Ovary (tissue), 3 donors: ENCODE data around the gene SCG5.

ENCODE experiments used
- EP300 ChIP-seq: sonication (generic); formaldehyde crosslinking; IDR thresholded peaks from one replicate; pipeline ENCODE4 v1.6.1; 2017; ENCODE audit warnings: antibody characterized with exemption
- POLR2A ChIP-seq: fragments of 450-650 bp; IDR thresholded peaks from one replicate; pipeline ENCODE4 v1.6.1; 2017; ENCODE audit warnings: antibody characterized with exemption, mild to moderate bottlenecking, moderate library complexity
- TF ChIP-seq, protein P1 (sequence below), 3 donors: fragments of 450-650 bp in 2 of 3; fragments of 200-600 bp in 1 of 3; IDR thresholded peaks; one replicate each; pipeline versions ENCODE4 v1.5.1 to v1.8.0; 2016 to 2022; ENCODE audit warnings: antibody characterized with exemption in 3 of 3, mild to moderate bottlenecking in 1 of 3
- donor health status: DM: no; HTN: no; CAD: no.

DNA sequence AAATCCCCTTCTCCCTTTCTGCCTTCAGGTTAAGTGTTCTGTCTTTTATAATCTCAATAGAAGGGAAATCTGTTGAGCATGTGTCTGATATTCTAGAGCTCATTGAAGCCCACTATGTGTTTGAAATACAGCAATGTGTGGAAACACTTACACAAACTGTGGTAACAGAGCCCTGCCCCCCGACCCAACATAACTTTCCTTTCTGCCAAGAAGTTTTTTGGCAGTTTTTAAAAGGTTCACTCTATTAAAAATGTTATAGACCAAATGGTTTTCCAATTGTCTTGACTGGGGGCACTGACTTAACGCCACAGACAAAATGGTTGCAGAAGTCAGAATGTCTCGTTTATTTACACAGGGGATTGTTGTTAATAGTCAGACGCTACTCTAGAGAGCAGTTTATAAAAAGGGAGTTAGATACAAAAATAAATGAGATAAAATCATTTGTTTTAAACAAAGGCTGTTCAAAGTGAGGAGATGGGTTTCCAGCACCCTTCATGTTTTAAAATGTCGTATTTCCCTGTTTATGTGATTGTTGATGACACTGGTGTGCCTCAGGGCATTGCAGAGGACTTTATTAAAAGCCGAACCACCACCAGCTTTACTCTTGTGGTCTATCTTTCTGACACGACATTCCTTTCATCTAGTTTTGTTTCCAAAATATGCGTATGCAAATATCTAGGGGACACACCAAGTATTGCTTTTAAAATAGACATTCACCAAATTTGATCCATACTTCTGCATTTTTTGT, 49.6 kb downstream of the SCG5 start:
- TF ChIP-seq, protein P1, sequence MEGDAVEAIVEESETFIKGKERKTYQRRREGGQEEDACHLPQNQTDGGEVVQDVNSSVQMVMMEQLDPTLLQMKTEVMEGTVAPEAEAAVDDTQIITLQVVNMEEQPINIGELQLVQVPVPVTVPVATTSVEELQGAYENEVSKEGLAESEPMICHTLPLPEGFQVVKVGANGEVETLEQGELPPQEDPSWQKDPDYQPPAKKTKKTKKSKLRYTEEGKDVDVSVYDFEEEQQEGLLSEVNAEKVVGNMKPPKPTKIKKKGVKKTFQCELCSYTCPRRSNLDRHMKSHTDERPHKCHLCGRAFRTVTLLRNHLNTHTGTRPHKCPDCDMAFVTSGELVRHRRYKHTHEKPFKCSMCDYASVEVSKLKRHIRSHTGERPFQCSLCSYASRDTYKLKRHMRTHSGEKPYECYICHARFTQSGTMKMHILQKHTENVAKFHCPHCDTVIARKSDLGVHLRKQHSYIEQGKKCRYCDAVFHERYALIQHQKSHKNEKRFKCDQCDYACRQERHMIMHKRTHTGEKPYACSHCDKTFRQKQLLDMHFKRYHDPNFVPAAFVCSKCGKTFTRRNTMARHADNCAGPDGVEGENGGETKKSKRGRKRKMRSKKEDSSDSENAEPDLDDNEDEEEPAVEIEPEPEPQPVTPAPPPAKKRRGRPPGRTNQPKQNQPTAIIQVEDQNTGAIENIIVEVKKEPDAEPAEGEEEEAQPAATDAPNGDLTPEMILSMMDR (IDR thresholded peaks at IDR 0.05): no peak
- TF ChIP-seq POLR2A (no peak), EP300 (no peak)
